GM19328 (cell line): ENCODE results near the gene ASAP3.
"Not testable (repeated sequence)": the region's sequence is repeated elsewhere in the genome, so short reads cannot be mapped to it uniquely, and the experiment has no call there.

Experiments used
- ATAC-seq: cut with Tn5 transposase; IDR thresholded peaks from one replicate; pipeline ENCODE4 v1.9.1; 2021; ENCODE audit warnings: mild to moderate bottlenecking, moderate library complexity; ENCODE audit not compliant: unreplicated experiment

The ASAP3 gene

DNA sequence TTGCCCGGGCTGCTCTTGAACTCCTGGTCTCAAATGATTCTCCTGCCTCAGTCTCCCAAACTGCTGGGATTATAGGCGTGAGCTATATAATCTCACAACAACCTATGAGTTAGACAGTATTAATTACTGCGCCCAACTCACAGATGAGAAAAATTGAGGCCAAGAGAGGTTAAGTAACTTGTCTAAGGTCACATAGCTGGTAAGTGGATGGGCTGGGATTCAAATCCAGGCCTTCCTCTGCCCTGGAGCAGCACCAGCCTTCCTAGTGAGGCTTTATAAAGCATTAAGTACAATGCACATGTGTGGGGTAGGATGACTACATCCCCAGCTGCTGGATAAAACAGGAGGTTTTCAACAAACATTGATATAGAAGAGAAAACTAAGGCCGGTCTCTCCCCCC, 31.9 kb upstream of the ASAP3 start:
- no peak for ATAC-seq

DNA sequence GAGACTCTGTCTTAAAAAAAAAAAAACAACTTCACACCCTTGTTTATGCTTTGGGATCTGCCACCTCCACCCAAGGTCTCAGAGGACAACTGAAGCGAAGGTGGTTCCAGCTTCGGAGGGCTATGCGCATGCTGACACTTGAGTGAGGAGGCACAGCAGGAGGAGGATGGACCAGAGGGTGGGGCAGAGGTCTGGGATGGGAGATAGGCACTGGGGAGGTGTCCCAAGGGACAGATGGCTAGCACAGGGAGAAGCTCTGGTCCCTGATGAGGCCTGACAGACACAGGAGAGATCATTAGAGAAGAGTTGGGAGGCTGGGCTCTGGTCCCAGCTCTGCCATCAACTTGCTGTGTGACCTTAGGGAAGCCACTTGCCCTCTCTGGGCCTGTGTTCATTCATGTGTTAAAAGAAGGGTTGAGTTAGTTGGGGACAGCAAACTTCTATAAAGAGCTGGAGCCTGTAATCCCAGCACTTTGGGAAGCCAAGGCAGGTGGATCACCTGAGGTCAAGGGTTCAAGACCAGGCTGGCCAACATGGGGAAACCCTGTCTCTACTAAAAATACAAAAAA, 30.2 kb upstream of the ASAP3 start:
- ATAC-seq = no peak

DNA sequence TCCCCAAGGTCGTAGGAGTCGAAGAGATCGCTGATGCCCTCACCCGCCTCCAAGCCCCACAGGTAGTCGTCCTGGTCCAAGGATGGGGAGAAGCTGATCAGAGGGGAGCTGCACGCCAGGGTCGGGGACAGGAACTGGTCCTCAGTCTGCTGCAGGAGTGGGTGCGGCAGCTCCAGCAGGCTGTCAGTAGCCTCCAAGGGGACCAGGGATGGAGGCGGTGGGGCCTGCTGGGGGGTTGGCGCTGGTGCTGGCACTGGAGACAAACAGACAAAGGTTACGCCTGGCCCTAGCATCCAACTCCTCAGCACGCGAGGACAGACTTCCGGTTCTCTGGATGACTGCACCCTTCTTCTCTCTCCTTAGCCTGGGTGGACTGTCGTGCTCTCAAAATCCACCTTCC, 25.9 kb upstream of the ASAP3 start:
- no peak for ATAC-seq

DNA sequence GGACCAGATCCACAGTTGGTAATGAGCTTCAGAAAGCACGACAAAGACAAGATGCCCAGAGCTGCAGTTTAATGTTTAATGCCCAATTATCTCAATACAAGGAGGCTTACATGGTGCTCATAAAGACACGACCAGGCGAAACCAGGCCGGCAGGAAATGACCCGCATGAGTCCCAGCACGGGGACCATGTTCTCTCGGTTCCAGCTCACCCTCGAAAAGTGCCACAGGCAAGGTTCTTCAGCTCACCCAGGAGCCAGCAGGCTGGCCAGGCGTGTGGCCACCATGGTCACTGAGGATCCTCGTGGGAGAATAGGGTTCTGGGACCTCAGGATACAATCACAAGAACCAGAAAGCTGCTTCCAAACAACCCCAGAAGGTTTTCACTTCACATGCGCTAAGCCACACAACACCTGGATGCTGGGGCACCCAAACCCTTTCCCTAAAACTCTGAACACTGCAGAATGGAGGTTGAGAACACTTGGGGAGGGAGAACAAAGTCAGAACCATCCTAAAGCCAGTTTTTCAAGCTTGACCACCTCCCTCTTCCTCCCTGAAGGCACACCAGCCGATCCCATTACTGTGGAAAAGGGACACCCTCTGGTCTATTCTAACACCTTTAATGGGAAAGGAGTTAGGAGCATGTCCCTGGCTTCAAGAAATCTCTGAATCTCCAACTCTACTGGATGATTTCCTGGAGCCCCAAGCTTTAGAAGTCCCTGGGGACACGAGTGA, 22.6 kb upstream of the ASAP3 start:
- ATAC-seq = no peak

DNA sequence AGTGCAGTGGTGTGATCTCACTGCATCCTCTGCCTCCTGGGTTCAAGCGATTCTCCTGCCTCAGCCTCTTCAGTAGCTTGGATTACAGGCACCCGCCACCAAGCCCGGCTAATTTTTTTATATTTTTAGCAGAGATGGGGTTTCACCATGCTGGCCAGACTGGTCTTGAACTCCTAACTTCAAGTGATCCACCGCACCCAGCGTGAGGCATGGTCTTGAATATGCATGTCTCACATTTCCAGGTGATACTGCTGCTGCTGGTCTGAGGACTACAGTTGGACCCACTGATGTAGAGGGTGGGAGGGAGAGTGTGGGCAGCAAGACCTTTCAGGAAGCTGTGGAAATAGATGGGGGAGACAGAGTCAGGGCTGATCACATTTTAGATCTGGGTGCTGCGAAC, 21.9 kb upstream of the ASAP3 start:
- no peak for ATAC-seq

DNA sequence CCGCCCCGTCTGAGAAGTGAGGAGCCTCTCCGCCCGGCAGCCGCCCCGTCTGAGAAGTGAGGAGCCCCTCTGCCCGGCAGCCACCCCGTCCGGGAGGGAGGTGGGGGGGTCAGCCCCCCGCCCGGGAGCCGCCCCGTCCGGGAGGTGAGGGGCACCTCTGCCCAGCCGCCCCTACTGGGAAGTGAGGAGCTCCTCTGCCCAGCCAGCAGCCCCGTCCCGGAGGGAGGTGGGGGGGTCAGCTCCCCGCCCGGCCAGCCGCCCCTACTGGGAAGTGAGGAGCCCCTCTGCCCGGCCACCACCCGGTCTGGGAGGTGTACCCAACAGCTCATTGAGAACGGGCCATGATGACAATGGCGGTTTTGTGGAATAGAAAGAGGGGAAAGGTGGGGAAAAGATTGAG, 20.2 kb upstream of the ASAP3 start:
- ATAC-seq = not testable (repeated sequence)

DNA sequence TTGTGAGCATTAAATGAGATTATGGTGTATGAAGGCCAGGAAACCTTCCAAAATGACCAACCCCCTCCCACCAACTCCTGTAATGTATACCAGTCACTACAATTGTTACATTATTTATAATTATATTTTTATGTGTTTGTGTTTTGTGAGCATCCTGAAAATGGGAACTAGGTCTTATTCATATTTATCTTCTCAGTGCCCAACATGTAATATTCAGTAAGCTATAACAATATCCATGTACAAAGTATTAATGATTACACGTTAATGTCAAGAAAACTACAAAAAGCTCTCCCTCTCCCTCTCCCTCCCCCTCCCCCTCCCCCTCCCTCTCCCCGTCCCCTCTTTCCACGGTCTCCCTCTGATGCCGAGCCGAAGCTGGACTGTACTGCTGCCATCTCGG, 19.0 kb upstream of the ASAP3 start:
- ATAC-seq = no peak

DNA sequence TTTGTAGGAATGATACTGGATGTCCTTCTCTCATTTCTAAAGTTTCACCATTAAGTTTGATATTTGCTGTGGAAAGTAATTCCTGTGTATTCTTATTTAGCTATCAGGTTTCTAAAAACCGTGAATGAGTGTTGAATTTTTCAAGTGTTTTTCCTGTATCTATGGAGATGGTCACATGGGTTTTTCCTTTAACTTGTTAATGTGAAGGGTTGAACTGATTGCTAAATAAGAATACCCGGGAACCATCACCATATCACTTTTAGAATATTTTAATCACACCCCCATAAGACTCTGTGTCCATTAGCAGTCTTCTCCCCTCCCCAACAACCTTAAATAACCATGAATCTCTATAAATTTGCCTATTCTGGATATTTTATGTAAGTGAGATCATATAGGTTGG, 16.5 kb upstream of the ASAP3 start:
- no peak for ATAC-seq

DNA sequence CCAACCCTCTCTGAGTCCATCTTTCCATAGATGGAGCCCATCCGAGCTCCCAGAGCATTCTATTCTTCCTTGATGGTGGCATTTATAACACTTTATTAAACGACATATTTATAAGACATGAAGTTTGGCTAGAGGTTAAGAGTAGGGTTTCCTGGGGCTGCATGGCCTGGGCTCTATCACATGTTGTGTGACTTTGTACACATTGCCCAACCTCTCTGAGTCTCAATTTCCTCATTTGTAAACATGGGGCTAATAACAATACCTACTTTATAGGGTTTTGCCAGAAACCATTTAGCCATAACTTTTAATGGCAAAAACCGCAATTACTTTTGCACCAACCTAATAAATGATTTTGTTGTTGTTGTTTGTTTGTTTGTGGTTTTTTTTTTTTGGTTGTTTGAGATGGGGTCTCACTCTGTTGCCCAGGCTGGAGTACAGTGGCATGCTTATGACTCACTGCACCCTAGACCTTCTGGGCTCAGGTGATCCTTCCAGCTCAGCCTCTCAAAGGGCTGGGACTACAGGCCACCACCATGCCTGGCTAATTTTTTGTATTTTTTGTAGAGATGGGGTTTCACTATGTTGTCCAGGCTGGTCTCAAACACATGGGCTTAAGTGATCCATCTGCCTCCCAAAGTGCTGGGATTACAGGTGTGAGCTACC, 13.9 kb upstream of the ASAP3 start:
- no peak for ATAC-seq

DNA sequence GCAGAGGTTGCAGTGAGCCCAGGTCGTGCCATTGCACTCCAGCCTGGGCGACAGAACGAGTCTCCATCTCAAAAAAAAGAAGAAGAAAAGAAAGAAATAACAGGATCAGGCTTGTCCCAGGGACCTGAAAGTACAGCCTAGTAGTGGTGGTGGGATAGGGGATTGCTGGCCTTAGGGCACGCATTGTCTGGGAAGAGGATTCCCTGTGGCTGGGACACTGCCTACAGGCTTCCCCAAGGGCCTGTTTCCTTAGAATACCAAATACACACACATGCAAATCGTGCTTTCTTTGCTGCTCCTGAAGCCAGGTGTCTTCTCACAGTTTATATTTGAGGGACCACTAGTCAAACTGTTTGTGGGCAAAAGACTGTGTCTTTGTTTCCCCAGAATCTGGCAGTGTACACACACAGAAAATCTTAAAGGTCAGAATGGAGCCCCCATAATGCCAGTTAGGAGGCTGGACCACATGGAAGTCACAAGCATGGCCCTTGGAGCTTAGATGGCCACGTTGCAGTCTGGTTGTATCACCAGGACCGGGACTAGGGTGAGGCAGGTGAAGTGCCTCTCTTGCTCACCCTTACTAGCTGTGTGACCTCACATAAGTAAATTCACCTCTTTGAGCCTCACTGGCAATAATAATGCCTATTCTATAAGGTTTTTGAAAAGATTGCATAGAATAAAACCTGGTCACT, 12.7 kb upstream of the ASAP3 start:
- ATAC-seq = no peak

DNA sequence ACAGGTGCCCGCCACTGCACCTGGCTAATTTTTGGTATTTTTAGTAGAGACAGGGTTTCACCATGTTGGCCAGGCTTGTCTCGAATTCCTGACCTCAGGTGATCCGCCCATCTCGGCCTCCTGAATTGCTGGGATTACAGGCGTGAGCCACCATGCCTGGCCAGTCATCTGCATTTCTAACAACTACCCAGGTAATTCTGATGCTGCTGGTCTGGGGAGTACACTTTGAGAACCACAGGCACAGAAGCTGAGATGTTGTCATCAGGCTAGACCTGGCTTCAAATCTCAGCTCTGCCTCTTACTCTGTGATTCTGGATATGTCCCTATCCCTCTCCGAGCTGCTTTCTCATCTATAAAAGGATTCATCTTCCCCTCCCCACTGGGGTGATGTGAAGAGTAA, 10.9 kb upstream of the ASAP3 start:
- ATAC-seq = not testable (repeated sequence)

DNA sequence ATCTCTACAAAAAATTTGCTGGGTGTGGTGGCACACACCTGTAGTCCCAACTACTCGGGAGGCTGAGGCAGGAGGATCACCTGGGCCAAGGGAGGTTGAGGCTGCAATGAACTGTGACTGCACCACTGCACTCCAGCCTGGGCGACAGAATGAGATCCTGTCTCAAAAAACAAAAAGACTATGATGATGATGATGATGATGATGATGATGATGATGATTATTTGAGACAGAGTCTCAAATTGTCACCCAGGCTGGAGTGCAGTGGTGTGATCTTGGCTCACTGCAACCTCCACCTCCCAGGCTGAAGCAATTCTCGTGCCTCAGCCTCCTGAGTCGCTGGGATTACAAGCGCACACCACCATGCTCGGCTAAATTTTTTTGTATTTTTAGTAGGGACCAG, 8.8 kb upstream of the ASAP3 start:
- not testable (repeated sequence) for ATAC-seq

DNA sequence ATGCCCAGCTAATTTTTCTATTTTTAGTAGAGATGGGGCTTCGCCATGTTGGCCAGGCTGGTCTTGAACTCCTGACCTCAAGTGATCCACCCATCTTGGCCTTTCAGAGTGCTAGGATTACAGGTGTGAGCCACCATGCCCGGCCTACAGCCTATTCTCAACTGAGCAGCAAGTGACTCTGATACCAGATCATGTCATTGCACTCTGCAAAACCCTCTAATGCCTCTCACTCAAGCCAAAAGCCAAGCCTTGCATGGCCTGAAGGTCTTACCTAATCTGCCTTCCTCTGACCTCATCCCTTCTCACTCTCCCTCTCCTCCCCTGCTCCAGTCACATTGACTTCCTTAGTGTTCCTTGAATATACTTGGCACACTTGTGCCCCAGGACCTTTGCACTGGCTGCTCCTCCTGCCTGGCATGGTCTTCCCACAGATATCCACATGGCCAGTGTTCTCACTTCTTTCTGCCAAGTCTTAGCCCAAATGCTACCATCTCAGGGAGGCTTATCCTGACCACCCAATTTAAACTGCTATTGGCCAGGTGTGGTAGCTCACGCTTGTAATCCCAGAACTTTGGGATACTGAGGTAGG, 8.2 kb upstream of the ASAP3 start:
- ATAC-seq = no peak

DNA sequence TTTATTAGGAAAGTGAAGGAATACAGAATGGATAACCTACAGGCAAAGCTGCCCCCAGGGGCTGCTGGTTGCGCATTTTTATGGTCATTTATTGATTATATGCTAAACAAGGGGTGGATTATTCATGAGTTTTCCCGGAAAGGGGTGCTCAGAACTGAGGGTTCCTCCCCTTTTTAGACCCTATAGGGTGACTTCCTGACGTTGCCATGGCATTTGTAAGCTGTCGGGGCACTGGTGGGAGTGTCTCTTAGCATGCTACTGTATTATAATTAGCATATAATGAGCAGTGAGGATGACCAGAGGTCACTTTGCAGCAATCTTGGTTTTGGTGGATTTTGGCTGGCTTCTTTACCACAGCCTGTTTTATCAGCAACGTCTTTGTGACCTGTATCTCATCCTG, 5.9 kb upstream of the ASAP3 start:
- ATAC-seq = no peak

DNA sequence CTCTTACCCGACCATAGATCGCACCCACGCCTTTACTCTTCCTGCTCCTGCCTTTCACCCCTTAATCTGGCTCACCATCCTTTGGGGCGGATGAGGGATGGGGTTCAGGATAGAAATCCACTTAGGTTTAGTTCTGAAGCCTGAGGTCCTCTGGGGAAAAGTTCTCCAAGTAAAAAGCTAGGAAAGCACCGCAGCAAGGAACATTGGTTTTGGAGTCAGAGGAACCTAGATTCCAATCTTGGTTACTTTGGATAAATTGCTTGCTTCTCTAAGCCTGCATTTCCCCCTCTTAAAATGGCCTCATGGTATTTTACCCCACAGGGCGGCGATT, 988 bp upstream of the ASAP3 start:
- ATAC-seq = no peak

DNA sequence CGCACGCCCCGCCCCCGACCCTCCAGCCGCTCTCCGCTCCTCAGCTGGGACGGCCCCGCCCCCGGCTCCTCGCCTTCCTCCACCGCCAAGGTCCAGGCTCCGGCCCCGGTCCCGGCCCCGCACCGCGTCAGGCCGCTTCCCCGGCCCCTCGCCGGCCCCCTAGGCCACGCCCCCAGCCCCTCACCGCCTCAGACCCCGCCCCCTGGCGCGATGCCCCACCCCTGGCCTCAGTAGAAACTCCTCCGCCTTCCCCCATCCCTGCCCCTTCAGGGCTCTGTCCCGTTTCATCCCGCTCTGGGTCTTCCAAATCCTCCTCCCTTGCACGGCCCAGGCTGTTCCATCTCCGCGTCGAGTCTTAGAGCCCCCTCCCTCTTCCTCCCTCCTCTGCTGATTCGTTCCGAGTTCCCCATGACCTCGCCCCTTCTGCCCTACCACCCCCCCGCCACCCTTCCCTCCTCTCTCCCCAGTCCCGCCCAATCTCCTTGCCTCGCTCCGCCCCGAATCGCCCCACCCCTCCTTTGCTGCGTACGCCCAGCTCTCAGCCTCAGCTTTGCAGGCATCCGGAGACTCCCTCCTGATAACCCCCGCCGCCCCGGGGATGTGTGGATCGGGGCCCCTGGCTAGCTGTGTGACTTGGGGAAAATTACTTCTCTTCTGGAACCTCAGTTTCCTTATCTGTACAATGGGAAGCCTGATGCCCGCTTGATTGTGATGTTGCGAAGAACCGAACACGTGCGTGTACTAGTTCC, 448 bp upstream of the ASAP3 start:
- no peak for ATAC-seq

DNA sequence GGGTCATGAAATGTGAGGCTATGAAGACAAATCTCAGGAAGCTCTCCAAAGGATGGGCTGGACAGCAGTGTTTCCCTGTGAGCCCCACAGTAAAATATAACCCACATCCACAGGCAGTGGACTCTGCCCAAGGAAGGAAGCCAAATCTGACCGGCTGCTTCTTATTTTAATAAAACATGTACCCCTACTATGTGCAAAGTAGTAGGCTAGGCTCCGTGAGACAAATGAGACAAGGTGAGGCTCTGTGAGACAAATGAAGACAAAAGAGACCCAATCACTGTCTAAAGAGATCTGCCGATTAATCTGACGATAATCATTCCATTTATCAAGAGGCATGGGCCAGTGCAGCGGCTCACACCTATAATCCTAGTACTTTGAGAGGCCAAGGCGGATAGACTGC, 2.1 kb downstream of the ASAP3 start:
- ATAC-seq = no peak

DNA sequence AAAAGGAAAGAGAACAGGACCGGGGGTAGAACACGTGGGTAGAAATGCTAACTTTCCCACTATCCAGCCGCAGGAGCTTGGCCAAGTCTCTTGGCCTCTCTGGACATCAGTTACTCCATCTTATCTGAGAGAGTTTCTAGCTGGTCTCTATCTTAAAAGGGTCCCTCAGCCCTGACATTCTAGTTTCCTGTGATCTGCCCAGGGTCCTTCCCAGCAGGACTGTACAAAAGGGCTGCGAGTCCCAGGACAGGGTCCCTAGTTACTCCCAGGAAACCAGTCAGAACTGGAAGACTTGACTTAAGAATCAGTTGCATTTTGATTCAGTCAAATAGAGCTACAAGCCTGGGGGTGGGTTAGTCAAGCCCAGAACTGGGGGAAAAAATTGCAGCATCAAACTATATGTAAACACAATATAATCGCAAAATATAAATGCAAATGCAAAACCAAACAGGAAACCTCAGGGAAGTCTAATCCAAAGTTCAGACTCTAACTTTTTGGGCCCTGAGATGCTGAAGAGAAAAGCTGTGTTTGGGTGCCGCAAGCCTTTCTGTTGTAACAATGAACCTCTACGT, 2.9 kb downstream of the ASAP3 start:
- no peak for ATAC-seq

DNA sequence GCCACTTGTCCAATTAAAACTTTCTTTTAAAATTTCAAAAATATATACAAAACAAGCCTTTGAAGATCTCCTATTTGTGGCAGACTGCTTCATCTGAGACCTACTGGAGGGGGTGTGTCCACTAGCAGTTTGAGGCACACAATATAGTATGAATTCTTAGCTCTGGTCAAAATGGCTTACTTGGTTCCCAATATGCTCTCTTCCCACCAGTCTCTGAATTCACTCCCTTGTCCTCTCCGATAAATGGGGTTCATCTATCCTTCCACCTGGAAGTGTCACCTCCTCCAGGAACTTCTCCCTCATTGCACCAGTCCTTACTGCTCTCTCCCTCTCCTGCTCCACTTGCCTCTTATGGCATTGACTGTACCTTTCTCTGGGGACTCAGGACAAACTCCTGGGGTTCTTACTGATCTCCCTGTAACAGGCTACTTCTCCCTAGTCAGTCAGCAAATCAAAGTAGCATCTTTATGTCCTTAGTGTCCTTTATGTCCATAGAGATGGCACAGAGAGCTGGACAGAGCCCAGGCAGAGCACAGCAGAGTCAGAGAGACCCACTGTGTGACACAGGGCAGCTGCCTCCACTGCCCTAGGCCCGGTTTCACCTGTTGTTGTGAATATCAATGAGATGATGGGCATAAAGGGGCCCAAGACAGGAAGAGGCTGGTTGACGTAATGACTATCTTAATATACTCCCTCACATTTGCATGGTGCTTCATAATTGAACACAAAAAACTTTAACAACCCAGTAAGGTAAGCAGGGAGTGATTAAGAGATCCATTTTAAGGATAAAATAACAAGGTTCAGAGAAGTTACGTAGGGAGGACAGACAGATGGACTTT, 3.6 kb downstream of the ASAP3 start:
- ATAC-seq = no peak

DNA sequence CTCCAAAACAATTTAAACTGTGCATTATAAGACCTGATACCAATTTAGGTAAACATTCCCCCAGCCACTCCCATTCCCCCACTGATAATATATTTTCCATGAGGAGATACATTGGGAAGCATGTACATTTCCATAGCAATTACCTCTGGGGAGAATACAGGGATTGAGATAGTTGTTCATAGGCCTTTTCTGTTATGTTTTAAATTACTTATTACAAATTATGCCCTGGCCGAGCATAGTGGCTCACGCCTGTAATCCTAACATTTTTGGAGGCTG, 4.4 kb downstream of the ASAP3 start:
- no peak for ATAC-seq
